Mammary epithelial cell (primary cell): ENCODE measurements around the gene ARID1B.

Source experiments
- EZH2 ChIP-seq: IDR thresholded peaks from 2 replicates; pipeline ENCODE4 v1.6.1; 2012; ENCODE audit warnings: low read length, inconsistent platforms, borderline replicate concordance
- TF ChIP-seq, protein P1 (sequence below), 2 donors: IDR thresholded peaks in 1 of 2; conservative IDR thresholded peaks in 1 of 2; 2 replicates each; pipeline ENCODE4 v1.5.1; 2011 to 2012; ENCODE audit warnings: inconsistent platforms in 2 of 2, low read length in 2 of 2, mild to moderate bottlenecking in 2 of 2, control low read depth in 1 of 2, low read depth in 1 of 2; ENCODE audit not compliant: insufficient read depth in 1 of 2; ENCODE audit errors: extremely low read depth in 1 of 2

DNA sequence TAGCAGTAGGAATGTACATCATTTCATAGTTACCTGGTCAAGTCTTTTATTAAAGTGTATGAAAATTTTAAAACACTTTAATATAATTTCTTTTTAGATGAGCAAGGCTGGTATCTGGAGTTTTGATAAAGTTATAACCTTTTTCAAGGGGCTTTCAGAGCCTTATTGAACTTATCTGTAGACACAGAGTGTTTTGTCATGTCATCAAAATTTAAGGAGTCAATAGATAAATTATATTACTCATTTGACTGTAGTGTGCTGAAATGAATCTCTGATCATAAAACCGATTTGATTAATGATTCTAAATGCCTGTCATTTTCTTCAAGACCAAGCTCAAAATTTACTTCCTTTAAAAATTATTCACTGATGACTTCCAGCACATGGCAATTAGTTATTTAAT is 125.6 kb downstream of the ARID1B start:
- TF ChIP-seq, protein P1, sequence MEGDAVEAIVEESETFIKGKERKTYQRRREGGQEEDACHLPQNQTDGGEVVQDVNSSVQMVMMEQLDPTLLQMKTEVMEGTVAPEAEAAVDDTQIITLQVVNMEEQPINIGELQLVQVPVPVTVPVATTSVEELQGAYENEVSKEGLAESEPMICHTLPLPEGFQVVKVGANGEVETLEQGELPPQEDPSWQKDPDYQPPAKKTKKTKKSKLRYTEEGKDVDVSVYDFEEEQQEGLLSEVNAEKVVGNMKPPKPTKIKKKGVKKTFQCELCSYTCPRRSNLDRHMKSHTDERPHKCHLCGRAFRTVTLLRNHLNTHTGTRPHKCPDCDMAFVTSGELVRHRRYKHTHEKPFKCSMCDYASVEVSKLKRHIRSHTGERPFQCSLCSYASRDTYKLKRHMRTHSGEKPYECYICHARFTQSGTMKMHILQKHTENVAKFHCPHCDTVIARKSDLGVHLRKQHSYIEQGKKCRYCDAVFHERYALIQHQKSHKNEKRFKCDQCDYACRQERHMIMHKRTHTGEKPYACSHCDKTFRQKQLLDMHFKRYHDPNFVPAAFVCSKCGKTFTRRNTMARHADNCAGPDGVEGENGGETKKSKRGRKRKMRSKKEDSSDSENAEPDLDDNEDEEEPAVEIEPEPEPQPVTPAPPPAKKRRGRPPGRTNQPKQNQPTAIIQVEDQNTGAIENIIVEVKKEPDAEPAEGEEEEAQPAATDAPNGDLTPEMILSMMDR (conservative IDR thresholded peaks at IDR 0.05 in 1 of 2, IDR thresholded peaks at IDR 0.05 in 1 of 2; ENCODE audit: extremely low read depth in 1 of 2, insufficient read depth in 1 of 2, low read depth in 1 of 2, low read length in 2 of 2) = no peak
- TF ChIP-seq EZH2 = no peak
